Breast epithelium (tissue), 3 donors: ENCODE results near the gene LRRC43.

ENCODE experiments used
- POLR2A ChIP-seq: fragments of 450-650 bp; IDR thresholded peaks from one replicate; pipeline ENCODE4 v1.6.1; 2016; ENCODE audit warnings: antibody characterized with exemption, mild to moderate bottlenecking, moderate library complexity
- TF ChIP-seq, protein P1 (sequence below), 3 donors: fragments of 450-650 bp; IDR thresholded peaks; one replicate each; pipeline ENCODE4 v1.5.1; 2016 to 2017; ENCODE audit warnings: antibody characterized with exemption in 3 of 3, mild to moderate bottlenecking in 3 of 3, moderate library complexity in 3 of 3

DNA sequence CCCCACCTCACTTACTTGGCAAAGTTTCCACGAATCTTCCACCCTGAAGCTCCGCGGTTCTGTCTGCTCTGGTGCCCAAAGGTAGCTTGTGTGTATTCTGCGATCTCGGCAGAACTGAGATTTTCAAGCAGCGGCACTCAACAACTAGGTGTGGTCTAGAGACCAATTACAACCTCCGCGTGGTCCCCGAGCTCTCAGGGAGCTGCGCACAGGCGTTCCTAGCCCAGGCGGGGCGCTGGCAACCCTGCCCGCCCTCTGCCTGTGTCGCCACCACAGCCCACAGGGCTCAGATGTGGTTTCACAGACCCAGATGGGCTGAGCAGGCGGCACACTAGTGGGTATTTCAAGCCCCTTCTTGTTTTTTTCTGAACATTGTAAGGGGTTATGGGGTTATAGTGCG is 44.4 kb downstream of the LRRC43 start:
- TF ChIP-seq, protein P1, sequence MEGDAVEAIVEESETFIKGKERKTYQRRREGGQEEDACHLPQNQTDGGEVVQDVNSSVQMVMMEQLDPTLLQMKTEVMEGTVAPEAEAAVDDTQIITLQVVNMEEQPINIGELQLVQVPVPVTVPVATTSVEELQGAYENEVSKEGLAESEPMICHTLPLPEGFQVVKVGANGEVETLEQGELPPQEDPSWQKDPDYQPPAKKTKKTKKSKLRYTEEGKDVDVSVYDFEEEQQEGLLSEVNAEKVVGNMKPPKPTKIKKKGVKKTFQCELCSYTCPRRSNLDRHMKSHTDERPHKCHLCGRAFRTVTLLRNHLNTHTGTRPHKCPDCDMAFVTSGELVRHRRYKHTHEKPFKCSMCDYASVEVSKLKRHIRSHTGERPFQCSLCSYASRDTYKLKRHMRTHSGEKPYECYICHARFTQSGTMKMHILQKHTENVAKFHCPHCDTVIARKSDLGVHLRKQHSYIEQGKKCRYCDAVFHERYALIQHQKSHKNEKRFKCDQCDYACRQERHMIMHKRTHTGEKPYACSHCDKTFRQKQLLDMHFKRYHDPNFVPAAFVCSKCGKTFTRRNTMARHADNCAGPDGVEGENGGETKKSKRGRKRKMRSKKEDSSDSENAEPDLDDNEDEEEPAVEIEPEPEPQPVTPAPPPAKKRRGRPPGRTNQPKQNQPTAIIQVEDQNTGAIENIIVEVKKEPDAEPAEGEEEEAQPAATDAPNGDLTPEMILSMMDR (IDR thresholded peaks at IDR 0.05), result no peak
- no peak for TF ChIP-seq POLR2A
